GM12878 (cell line): Measurements from ENCODE around the gene ZNF768. TPM values are rescaled to one million over a fixed set of nuclear protein-coding genes. Genes with fewer than 3 reads are reported as not detected.

ENCODE experiments used
- polyA plus RNA-seq, 11 experiments: library from polyadenylated mRNA; depleted of rRNA in 4 of 11; unstranded in 6 of 11; stranded (reverse) in 5 of 11; fragments of >200 nt; fragmentation: Nextera tagmentation in 4 of 11; fragmentation: Illumina TruSeq in 1 of 11; extraction: Ambion mirVana in 4 of 11; extraction: Trizol in 1 of 11; gene quantifications; 1 replicate in 1 of 11; 2 replicates in 10 of 11; pipeline versions ENCODE4 v1.2.1 to v1.2.3, GENCODE V29; 2011 to 2016; ENCODE audit warnings: inconsistent platforms in 2 of 11, missing spikeins in 2 of 11, low read depth in 1 of 11
- total RNA-seq, 4 experiments: library from RNA; depleted of rRNA in 3 of 4; stranded (reverse); fragments of >200 nt in 3 of 4; fragmentation: Illumina TruSeq in 1 of 4; extraction: Trizol in 1 of 4; gene quantifications; 2 replicates each; pipeline versions ENCODE4 v1.2.1 to v1.2.3, GENCODE V29; 2013 to 2021
- TF ChIP-seq, protein P1 (sequence below): fragments of 450-650 bp; IDR thresholded peaks from 2 replicates; pipeline ENCODE4 v1.6.1; 2016; ENCODE audit warnings: mild to moderate bottlenecking
- TF ChIP-seq, protein P2 (sequence below): fragments of 450-650 bp; IDR thresholded peaks from 2 replicates; pipeline ENCODE4 v1.6.1; 2016; ENCODE audit warnings: mild to moderate bottlenecking, moderate library complexity, borderline replicate concordance
- TF ChIP-seq, protein P3 (sequence below): fragments of 450-650 bp; IDR thresholded peaks from 2 replicates; pipeline ENCODE4 v1.6.1; 2014; ENCODE audit warnings: mild to moderate bottlenecking

The ZNF768 gene
- total and polyA plus RNA-seq, 10 of the 15 experiments (the other 5 are each of a cell fraction or from before 2014, with no cell fraction given) = 0.05 to 23.1 (median 9.1) TPM

DNA sequence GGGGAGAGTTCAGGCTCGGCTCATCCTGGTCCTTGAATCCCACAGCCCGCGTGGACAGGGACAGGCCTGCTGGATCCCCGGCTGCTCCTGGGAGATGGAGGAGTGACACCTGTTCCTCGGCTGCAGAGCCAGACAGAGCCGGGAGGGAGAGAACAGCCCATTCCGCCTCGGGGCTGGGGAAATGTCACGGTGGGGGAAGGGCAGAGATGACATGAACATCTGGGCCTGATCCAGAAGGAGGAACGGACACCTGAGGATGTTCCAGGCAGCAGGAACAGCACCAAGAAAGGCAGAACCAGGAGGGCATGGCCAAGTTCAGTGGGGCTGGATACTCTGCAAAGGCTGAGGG is 29.7 kb upstream of the ZNF768 start (continued):
- TF ChIP-seq, protein P1, sequence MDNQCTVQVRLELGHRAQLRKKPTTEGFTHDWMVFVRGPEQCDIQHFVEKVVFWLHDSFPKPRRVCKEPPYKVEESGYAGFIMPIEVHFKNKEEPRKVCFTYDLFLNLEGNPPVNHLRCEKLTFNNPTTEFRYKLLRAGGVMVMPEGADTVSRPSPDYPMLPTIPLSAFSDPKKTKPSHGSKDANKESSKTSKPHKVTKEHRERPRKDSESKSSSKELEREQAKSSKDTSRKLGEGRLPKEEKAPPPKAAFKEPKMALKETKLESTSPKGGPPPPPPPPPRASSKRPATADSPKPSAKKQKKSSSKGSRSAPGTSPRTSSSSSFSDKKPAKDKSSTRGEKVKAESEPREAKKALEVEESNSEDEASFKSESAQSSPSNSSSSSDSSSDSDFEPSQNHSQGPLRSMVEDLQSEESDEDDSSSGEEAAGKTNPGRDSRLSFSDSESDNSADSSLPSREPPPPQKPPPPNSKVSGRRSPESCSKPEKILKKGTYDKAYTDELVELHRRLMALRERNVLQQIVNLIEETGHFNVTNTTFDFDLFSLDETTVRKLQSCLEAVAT = no peak
- TF ChIP-seq, protein P2, sequence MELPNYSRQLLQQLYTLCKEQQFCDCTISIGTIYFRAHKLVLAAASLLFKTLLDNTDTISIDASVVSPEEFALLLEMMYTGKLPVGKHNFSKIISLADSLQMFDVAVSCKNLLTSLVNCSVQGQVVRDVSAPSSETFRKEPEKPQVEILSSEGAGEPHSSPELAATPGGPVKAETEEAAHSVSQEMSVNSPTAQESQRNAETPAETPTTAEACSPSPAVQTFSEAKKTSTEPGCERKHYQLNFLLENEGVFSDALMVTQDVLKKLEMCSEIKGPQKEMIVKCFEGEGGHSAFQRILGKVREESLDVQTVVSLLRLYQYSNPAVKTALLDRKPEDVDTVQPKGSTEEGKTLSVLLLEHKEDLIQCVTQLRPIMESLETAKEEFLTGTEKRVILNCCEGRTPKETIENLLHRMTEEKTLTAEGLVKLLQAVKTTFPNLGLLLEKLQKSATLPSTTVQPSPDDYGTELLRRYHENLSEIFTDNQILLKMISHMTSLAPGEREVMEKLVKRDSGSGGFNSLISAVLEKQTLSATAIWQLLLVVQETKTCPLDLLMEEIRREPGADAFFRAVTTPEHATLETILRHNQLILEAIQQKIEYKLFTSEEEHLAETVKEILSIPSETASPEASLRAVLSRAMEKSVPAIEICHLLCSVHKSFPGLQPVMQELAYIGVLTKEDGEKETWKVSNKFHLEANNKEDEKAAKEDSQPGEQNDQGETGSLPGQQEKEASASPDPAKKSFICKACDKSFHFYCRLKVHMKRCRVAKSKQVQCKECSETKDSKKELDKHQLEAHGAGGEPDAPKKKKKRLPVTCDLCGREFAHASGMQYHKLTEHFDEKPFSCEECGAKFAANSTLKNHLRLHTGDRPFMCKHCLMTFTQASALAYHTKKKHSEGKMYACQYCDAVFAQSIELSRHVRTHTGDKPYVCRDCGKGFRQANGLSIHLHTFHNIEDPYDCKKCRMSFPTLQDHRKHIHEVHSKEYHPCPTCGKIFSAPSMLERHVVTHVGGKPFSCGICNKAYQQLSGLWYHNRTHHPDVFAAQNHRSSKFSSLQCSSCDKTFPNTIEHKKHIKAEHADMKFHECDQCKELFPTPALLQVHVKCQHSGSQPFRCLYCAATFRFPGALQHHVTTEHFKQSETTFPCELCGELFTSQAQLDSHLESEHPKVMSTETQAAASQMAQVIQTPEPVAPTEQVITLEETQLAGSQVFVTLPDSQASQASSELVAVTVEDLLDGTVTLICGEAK = no peak
- TF ChIP-seq, protein P3, sequence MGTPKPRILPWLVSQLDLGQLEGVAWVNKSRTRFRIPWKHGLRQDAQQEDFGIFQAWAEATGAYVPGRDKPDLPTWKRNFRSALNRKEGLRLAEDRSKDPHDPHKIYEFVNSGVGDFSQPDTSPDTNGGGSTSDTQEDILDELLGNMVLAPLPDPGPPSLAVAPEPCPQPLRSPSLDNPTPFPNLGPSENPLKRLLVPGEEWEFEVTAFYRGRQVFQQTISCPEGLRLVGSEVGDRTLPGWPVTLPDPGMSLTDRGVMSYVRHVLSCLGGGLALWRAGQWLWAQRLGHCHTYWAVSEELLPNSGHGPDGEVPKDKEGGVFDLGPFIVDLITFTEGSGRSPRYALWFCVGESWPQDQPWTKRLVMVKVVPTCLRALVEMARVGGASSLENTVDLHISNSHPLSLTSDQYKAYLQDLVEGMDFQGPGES = no peak
